M059J (cell line): ENCODE results near the gene PNPLA8. TPM values are rescaled to one million over a fixed set of nuclear protein-coding genes. Genes with fewer than 3 reads are reported as not detected.
A peak's percentile ranks its signal among the peaks of the same experiment; 100 is the strongest.
"Not testable (repeated sequence)": the region's sequence is repeated elsewhere in the genome, so short reads cannot be mapped to it uniquely, and the experiment has no call there.

Experiments
- DNase-seq: peaks from one replicate; pipeline ENCODE4 v3.0.0-alpha.2; 2012; ENCODE audit warnings: low read depth
- total RNA-seq: library from RNA; depleted of rRNA; stranded (reverse); fragments of >200 nt; shearing (Covaris generic); gene quantifications from 2 replicates; pipeline ENCODE4 v1.2.3, GENCODE V29; 2014

Gene PNPLA8
- total RNA-seq, 1 experiment from 2014 or later: 32.5 TPM

DNA sequence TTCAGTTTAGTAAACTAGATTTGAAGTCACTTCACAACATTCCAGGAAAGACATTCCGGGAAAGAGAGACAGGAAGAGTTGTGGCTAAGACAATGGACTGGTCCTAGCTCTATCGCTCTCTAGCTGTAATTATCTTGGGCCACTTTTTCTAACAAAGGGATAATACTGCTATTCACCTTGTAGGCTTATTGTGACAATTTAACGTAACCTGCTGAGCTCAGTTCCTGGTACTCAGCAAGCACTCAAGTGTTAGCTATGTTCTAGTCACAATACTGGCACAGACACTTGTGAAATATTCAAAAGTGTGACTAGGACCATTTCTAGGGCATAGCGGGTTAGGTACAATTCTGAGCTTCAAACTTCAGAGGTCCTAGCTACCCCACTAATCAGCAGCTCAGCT, 57.7 kb downstream of the PNPLA8 start:
- DNase-seq: no peak

DNA sequence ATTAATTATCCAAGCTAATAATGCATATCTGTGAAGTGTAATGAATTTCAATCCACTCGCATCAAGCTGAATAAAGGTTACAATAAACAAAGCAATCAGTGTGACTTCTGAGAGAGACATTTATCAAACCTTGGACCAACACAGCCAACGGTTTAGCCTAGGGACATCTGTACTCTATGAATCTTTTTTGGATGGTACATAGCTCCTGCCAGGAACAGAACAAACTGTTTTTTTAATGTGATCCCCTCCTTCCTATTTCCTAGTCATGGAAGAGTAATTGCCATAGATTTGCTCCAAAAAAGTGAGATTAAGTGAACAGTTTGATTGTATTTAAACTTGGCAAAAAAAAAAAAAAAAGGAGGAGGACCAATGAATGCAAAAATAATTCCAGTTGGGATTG, 58.5 kb downstream of the PNPLA8 start:
- no peak for DNase-seq

DNA sequence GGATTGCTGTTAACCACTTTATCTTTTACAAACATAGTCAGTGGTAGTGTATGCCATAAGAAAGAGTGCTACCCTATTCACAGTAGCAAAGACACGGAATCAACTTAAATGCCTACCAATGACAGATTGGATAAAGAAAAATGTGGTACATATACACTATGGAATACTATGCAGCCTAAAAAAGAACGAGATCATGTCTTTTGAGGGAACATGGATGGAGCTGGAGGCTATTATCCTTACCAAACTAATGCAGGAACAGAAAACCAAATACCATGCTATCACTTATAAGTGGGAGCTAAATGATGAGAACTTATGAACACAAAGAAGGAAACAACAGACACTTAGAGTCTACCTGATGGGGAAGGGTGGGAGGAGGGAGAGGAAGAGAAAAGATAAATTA, 59.6 kb downstream of the PNPLA8 start:
- not testable (repeated sequence) for DNase-seq

DNA sequence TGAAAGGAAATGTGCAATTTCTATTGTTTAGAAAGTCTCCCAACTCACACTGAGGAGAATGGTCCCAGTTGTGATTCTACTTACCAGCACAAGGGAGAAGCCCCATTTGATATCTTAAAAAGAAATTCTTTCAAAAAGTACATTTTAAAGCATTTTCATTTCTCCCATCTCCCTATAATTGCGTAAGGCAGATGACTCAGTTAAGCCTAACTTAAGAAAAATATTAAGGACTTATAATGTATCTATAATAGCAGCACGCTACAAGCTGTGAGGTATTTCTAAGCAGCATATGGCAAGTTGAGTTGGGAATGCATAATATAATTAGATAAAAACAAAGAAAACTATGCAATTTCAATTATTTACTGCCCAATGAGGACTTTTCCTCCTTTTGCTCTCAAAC, 61.2 kb downstream of the PNPLA8 start:
- no peak for DNase-seq

DNA sequence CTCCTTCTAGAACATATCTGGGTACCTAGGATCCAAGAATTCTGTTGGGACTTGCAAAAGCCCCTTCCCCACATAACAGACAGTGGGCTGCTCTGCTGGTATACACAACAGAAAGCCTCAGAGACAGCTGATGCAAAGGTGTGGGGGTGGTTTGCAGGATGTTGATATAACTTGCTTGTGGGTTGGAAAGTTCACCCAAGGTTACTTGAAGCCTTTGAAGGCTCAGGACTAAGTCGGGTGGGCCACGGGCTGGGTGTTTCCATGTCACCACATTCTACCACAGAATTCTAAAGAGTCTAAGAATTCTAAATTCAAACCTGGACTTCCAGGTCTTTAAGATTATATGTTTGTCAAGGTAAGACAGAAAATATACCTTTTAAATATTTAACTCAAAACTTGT, 62.3 kb downstream of the PNPLA8 start:
- DNase-seq: no peak

DNA sequence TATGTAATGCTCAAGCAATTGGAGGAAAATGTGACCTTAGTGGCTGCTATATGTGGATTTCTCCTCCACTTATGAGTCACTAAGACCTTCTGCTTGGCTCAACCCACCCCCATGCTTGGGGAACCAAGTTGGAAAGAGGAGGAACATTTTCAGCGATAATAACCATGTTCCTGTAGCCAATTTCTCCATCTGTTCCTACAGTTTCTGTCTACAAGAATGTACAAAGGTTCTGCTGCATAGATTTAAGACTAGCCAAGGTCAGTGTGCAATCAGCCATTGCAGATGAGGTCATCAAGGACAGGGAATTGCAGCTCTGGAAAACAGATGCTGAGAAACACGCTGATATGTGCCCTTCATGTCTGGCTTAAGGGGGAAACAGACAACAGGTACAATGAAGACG, 64.1 kb downstream of the PNPLA8 start:
- DNase-seq: no peak

DNA sequence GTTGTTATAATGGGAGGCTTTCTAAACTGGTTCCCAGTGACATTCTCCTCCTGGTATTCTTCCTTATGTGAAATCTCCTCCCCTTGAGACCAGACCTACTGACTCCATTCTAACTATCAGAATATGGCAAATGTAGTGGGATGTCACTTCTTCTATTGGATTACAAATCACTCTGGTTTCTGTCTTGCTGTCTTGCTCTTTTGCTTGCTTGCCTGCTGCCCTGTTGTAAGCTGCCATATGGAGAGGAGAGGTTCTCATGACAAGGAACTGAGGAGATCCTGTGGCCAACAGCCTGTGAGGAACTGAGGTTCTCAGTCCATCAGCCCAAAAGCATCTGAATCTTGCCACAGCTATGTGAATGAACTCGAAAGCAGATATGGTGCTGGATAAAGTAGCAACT, 65.0 kb downstream of the PNPLA8 start:
- no peak for DNase-seq

DNA sequence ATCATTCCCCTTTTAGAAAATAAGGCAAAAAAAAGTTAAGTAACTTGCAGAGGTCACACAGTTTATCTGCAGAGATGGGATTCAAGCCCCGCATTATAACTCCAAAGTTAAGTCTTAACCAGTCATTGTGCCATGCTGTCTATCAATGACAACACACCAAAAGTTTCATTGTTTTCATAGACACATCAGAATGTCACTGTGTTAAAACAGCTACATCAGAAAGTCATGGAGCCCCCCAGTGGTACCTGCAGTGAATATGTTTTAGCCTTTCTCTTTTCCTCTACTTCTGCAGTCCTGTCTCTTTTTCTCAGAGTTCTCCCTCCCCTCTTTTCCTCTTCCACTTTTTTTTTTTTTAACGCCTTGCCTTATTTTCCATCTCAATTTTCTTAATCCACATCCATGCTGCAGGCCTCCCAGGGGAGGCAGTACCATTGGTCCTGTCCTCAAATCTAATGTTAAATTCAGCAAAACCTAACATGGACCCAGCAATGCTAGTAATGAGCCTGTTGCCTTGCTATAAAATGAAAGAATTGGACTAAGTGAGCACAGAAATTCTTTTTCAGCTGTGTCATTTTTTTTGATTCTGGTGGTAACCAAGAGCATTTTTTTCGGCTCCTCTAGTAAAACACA, 65.9 kb downstream of the PNPLA8 start:
- peak; percentile 48 for DNase-seq

DNA sequence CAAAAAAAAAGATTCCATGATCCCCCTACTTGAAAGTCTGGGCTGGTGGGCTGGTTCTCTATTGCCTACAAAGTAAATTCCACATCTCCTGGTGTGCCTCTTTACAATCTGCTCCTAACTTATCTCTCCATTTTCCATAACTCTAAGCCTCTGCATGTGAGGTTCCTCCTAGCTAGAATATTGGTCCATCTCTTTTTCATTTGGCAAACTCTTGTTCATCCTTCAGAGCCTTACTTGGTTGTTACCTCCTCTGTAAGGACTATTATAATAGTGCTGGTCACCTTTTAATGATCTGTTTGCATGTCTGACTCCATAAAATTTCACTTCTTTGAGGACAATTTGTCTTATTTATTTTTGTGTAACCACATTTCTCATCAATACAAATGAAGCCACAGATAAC, 68.1 kb downstream of the PNPLA8 start:
- DNase-seq: no peak

DNA sequence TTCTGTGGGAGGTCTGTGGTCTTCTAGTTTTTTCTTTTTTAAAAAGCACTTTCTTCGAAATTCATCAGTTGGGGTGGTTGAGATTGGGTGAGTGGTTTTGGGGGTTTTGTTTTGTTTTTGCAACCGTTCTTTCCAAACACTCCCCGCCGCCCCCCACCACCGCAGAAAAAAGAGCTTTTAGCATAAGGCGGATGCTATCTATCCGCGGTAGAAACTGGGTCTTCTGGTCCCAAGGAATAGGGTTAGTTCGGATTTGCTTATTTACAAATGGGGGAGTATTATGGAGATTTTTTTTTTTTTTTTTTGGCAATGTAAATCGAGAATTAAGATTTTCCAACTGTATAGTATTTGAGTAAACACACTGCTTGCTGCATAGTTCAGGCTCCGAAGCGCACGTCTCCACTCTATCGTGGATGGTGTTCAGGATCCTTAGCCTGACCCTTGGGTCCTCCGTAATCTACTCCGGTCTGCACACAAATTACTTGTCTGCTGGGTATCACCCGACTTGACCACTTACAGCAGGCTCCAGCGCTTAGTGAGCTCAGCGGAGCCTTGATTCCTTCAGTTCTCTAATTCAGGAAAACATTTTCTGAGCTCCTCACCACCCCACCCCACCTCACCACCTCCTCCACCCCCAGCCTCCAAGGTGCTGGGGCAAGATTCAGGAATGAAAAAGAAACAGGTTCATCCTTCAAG, 68.9 kb downstream of the PNPLA8 start:
- DNase-seq: no peak

DNA sequence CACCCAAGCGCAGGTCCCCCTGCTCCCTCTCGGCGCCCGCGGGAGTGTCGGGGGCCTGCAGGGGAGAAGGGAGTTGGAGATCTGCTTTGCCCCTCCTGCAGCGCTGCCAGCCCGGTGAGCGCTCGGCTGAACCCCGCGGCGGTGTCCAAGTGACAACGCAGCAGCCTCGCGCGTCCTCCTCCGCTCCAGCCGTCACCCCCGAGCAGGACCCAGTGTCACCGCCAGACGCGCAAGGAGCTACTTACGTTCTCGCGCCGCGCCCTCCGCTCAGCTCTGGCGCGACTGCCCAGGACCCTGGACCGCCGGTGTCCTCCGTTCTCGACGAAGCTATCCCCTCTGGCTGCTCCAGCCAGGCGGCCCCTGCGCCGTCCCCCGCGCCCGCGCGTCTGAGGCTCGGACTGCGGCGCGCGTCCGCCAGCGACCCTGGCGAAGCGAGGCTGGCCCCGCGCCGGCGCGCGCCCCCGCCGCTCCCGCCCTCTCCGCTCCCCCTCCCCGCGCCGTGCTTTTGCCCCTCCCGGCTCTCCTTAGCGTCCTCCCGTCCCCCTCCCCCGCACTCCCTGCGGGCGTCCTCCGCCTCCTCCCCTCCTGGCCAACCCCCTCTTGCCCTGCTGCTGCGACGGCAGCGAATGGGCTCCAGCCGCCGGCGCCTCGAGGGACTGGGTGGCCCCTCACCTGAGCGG, 69.8 kb downstream of the PNPLA8 start, which contains the start of gene NRCAM:
Gene NRCAM (minus strand): TSS at position 439 of the 680 bp plus-strand sequence. CDS start 216,372 bp downstream, outside the sequence.
- peak; percentile 34 for DNase-seq

DNA sequence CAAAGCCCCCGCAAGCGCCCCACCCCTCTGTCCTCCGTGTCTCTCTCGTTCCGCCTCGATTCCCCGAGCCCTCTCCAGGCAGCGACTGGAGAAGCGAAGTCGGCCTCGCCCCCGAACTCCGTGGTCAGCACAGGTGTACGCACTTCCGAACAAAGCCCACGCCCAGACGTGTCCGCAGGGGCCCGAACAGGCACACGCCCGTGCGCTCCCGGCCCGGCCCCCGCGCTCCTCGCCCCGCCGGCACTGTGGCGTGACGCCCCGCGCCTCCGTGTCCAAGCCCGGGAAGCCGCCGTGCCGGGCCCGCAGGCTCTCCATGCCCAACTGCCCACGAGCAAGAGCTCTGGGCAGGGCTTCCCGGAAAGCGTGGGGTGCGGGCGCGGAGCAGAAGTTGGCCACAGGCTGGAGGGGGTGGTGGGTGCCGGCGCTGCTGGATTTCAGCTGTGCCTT, 70.4 kb downstream of the PNPLA8 start:
- DNase-seq: peak; percentile 5

DNA sequence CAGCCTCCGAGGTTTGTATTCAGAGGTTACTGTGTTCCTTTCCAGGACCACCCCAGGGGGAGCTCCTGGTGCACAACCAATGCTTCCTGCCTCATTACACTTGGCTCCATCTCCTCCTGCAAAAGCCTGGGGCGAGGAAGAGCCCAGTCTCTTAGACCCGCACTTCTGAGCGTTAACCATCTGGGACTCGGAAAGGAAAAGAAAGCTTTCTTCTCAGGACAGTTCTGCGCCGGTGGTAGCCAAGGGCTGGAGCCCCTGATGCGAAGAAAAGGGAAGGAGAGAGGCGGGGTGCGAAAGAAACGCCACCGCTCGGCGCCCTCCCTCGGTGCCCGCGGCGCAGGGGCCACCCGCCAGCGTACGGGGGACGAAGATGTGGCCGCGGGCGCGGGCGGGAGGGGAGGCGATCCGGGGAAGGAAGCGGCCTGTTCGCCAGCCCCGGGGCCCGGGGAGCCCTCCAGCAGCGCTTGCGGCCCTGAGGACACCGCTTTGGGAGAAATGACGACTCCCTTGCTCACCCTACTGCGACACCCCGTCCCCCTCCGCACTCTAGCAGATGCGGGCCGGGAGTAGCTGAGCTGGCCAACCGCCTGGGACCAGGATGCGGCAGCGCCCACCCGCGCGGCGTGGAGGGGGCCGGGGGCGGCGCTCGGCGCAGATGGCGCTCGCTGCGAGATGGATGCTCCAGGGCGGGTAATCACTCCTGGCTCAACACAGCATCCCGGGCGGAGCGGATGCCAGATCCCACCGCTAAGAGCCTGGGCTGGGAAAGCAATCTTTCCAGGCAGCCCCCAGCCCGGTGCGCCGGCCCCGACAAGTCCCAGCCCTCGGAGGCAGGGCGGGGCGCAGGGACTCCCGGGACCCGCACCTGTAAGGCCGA, 71.0 kb downstream of the PNPLA8 start:
- peak; percentile 37 for DNase-seq

DNA sequence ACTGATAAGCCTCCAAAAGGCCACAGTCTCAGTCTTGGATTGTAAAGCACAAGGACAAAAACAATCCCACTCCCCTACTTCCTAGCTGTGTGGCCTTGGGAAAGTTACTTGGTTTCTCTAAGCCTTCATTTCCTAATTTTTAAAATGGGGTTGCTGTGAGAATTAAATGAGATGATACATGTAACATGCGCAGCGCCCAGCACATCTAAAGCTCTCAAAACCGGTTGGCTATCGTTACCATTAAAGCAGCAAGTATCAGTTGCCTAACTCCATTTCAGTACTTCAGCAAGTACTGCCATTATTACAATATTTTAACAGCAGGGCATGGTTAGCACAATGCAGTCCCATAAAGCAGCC, 71.6 kb downstream of the PNPLA8 start:
- DNase-seq: no peak

DNA sequence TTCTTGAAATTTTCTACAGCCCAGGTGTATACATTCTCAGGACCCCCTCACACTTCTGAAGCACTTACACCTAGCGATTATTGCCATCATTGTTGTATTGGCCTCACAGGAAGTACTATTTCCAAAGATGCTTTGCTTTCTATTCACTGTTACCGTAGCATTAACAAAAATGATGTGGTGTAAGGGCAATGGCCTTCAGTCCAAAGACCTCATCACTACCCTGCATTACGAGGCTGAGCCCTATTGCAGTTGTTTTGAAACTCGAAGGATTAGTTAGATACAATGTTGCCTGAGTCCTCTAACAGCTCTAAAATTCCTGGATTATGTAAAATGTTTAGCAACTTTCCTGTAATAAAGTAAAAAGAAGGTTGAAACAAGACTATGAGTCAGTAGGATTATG, 72.6 kb downstream of the PNPLA8 start:
- no peak for DNase-seq

DNA sequence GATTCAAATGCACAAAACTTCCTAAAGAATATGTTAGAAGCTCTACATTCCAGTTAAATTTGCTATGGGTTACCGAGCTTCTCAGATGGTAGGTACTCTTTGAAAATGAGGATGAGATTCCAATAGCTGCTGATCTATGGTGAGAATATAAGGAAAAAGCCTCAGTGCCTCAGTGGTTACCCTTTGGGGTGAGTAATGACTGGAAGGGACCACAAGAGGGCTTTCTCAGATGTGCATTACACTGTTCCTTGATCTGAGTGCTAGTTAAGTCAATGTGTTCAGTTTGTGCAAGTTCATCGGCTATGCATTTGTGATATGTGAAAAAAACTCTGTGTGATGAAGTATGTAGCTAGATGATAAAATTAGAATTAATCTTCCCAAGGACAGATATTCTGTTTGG, 73.2 kb downstream of the PNPLA8 start:
- peak; percentile 40 for DNase-seq

DNA sequence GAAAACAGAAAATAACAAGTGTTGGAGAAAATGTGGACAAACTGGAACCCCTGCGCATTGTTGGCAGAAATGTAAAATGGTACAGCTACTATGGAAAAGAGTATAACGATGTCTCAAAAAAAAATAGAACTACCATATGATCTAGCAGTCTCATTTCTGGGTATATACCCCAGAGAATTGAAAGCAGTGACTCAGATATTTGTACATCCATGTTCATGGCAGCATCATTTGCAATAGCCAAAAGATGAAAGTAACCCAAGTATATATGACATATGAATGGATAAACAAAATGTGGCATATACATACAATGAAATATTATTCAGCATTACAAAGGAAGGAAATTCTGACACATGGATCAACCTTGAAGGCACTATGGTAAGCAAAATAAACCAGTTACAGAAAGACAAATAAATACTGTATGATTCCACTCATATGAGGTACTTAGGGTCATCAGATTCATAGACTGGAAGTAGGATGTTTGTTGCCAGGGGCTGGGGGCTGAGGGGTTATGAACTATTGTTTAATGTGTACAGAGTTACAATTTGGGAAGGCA, 74.6 kb downstream of the PNPLA8 start:
- DNase-seq: no peak

DNA sequence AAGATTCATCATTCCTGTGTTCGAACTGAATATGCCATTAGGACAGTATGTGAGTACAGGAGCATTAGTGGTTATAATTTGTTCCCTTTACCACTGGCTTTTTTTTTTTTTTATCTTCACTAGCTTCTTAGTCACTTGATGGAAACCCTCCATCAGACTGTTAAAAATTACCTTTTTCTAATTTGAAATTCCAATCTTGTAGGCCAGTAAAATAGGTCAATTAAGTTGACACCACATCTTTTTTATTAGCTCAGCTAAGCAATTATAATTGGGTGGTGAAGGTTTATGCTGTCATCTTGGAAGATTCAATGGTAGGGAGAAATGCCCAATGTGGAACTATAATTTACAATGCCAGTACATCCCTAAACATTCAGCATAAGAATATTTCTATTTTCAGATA, 75.8 kb downstream of the PNPLA8 start:
- DNase-seq: no peak

DNA sequence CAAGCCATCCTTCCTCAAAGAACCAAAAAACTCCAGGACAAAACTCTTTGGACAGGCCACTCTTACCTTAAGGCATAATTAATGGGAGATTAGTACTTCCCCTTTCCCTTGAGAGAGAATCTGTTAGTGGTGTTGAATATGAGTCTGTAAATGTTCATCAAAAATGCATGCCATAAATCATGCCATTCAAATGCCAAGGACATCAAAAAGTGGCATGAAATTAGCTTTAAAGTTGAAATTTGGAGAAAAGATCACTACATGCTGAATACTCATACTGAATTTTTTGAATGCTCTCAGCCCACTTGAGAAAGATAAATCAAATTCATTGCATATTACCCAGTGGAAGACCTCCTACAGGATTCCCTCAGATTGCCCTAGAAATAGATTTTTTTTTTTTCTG, 76.4 kb downstream of the PNPLA8 start:
- DNase-seq: no peak

DNA sequence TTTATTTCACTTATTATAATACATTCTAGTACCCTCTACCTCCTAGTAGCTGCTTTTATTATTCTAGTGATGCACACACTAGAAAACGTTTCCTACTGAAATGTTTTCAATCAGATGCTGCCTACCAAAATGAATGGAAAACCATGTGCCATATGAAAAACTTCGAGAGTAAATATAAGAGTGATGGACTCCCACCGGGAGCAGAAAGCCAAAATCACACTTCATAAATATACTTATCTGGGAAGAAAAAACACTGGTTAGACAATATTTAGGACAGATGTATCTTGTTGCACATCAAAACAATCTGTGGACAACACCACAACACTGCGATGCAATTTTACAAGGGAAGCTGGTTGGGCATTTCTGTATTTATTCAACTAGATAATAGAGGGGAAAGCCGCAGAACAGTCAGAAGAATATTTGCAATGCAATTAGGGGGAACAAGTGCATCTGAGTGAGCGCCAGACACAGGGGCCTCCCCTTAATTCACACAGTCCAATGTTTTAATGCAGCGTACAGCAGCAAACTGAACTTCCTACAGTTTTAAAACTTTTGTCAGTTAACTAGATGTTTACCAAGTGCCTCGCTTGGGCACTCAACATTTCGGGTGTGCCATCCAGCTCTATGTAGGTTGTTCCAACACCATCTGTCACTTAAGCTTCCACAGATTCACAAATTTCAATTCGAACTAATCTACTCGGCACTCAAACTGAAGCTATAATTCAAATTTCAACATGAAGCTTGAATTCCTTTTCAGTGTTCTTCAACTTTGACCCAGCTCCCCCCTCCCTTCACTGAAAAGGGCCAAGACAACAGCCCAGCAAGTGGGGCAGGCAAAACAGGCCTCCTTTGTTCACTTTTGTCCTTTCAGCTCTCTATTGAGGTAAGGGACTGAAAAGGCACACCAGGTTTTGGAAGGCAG, 77.1 kb downstream of the PNPLA8 start:
- DNase-seq: no peak
